ENCODE measurements around the gene MYCBP2. TPM values are rescaled to one million over a fixed set of nuclear protein-coding genes. Genes with fewer than 3 reads are reported as not detected.

Gene MYCBP2
- total RNA-seq, 1 donor from 2014 or later = 233 TPM

DNA sequence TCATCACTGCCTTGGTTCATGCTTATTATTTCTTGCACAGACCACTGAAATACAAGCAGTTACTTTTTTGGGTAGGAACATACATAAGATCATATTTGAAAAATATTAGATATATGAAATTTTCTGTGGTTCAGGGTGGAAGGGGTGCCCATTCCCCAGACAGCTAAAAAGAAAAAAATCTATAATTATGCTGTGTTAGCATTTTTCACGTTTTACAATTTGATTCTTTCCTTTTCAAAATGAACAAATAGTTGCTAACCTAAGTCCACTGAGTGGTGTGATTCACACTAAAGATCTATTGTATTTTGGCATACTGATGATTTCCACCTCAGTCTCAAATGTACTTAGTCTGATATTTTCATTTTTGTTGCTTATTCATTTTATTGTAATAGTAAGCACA is 233.2 kb downstream of the MYCBP2 start:
- Mint-ChIP-seq H3K9me3 (ENCODE audit: unreplicated experiment) (no peaks in the 10 kb centered on the region), H3K36me3 (ENCODE audit: unreplicated experiment) (peaks cover 8% of the 10 kb centered on the region), H3K4me1 (ENCODE audit: low read depth, unreplicated experiment) (peaks cover 2% of the 10 kb centered on the region), H3K27ac (ENCODE audit: unreplicated experiment) (no peak overlapping the region), H3K27me3 (ENCODE audit: unreplicated experiment) (no peaks in the 10 kb centered on the region), H3K4me3 (ENCODE audit: unreplicated experiment) (no peak overlapping the region)
- TF ChIP-seq, protein P1, sequence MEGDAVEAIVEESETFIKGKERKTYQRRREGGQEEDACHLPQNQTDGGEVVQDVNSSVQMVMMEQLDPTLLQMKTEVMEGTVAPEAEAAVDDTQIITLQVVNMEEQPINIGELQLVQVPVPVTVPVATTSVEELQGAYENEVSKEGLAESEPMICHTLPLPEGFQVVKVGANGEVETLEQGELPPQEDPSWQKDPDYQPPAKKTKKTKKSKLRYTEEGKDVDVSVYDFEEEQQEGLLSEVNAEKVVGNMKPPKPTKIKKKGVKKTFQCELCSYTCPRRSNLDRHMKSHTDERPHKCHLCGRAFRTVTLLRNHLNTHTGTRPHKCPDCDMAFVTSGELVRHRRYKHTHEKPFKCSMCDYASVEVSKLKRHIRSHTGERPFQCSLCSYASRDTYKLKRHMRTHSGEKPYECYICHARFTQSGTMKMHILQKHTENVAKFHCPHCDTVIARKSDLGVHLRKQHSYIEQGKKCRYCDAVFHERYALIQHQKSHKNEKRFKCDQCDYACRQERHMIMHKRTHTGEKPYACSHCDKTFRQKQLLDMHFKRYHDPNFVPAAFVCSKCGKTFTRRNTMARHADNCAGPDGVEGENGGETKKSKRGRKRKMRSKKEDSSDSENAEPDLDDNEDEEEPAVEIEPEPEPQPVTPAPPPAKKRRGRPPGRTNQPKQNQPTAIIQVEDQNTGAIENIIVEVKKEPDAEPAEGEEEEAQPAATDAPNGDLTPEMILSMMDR (IDR thresholded peaks at IDR 0.05; ENCODE audit: partially characterized antibody, unreplicated experiment) = no peak
- no peak for DNase-seq

DNA sequence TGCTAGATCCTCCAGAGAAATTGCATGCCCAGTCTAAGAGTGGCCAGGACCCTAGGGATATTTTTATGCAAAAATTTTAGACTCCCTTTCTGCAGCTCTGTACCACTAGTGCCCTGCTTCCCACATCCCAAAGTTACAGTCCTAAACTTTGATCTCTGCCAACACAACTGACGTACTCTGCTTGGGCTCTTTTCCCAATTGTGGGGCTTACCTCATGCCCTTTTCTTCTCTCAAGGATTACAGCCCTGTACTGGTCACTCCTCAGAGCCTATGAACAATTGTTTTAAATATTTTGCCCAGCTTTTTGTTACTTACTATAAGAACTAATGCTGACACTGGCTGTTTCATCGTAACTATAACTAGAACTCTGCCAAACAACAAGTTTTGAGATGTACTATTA is 242.1 kb downstream of the MYCBP2 start:
- TF ChIP-seq, protein P1 (IDR thresholded peaks at IDR 0.05; ENCODE audit: partially characterized antibody, unreplicated experiment) = no peak
- Mint-ChIP-seq H3K27ac (ENCODE audit: unreplicated experiment) (no peak overlapping the region), H3K4me3 (ENCODE audit: unreplicated experiment) (no peak overlapping the region), H3K36me3 (ENCODE audit: unreplicated experiment) (peaks cover 5% of the 10 kb centered on the region), H3K4me1 (ENCODE audit: low read depth, unreplicated experiment) (no peaks in the 10 kb centered on the region), H3K27me3 (ENCODE audit: unreplicated experiment) (no peaks in the 10 kb centered on the region), H3K9me3 (ENCODE audit: unreplicated experiment) (no peaks in the 10 kb centered on the region)
- DNase-seq = no peak

DNA sequence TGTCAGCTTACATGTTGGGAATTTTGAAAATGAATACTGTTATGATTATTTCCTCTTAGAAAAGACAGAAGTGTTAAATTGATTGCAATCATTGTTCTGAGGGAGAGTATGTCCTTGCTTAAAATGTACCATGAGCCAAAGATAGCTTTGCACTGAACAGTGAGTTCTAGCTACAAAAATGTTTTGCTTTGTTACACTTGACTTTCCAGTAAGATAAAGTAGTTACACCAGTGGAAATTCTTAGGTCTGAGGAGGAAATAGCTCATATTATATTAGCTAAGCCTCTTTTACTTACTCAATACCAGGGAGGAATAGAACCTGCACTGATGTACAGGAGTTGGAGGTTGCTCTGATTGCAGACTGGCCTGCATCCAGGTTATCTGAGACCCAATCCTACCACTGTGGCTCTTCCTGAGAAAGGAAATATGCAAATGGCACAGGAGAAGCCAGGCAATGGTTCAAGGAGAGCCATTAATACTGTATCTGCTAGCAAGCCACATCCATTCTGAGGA is 246.9 kb downstream of the MYCBP2 start:
- Mint-ChIP-seq H3K9me3 (ENCODE audit: unreplicated experiment) (no peaks in the 10 kb centered on the region), H3K4me3 (ENCODE audit: unreplicated experiment) (no peak overlapping the region), H3K36me3 (ENCODE audit: unreplicated experiment) (no peaks in the 10 kb centered on the region), H3K27me3 (ENCODE audit: unreplicated experiment) (peaks cover 2% of the 10 kb centered on the region), H3K4me1 (ENCODE audit: low read depth, unreplicated experiment) (no peaks in the 10 kb centered on the region), H3K27ac (ENCODE audit: unreplicated experiment) (no peak overlapping the region)
- TF ChIP-seq, protein P1 (IDR thresholded peaks at IDR 0.05; ENCODE audit: partially characterized antibody, unreplicated experiment) = no peak
- DNase-seq = no peak

DNA sequence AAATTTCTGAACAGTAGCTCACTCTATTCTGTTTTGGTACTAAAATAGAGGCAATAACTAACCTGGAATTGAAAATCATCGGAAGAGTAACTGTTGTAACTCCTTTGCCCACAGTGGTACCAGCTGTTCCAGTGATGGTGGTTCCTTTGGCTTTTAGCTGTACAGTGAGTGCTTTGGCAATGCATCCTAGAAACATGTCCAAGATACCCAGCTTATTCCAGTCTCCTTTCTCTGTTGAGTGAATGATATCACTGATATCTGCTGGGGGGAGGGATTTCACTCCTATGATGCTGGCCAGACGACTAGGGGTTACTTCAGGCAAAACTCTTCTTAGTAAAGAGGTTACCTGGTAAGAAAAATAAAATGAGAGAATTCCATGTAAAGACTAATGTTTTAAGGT is 259.4 kb downstream of the MYCBP2 start:
- TF ChIP-seq, protein P1 (IDR thresholded peaks at IDR 0.05; ENCODE audit: partially characterized antibody, unreplicated experiment) = no peak
- H3K27me3 Mint-ChIP-seq (ENCODE audit: unreplicated experiment) = no peaks in the 10 kb centered on the region
- no peak for DNase-seq
- H3K4me3 Mint-ChIP-seq (ENCODE audit: unreplicated experiment) = no peak overlapping the region
- no peak overlapping the region for H3K27ac Mint-ChIP-seq (ENCODE audit: unreplicated experiment)
- H3K36me3 Mint-ChIP-seq (ENCODE audit: unreplicated experiment) = no peaks in the 10 kb centered on the region
- no peaks in the 10 kb centered on the region for H3K4me1 Mint-ChIP-seq (ENCODE audit: low read depth, unreplicated experiment)
- H3K9me3 Mint-ChIP-seq (ENCODE audit: unreplicated experiment) = no peaks in the 10 kb centered on the region

DNA sequence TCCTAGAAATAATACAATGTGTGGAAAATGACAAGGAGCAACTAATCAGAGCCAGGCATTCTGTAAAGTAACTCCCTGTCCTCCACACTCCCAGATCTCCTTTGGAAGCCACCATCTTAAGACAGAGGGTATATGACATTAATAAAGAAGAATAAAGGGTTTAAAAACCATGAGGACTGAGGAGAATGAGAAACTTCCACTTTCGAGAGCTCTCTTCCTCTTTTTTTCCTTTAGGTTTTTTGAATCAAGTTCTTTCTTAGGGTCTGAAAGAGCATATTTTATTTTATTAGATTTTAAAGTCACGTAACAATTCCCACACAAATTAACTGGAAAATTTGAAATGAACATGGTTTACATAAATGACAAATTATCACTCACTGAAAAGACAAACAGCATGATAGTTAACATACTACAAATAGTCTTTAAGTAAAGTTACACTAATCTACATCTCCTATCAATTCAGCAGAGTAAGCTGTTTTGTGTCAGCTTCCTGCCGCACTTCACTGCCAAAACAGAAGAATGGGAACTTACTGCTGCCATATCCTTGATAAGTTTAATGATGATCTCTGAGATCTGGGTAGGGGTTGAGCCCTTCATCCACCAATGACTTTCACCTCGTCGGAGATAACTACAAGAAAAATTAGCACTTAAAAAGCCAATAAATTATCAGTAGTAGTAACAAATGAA is 261.3 kb downstream of the MYCBP2 start:
- Mint-ChIP-seq H3K4me1 (ENCODE audit: low read depth, unreplicated experiment) (no peaks in the 10 kb centered on the region), H3K27ac (ENCODE audit: unreplicated experiment) (no peak overlapping the region), H3K4me3 (ENCODE audit: unreplicated experiment) (no peak overlapping the region), H3K9me3 (ENCODE audit: unreplicated experiment) (no peaks in the 10 kb centered on the region), H3K27me3 (ENCODE audit: unreplicated experiment) (no peaks in the 10 kb centered on the region), H3K36me3 (ENCODE audit: unreplicated experiment) (no peaks in the 10 kb centered on the region)
- TF ChIP-seq, protein P1 (IDR thresholded peaks at IDR 0.05; ENCODE audit: partially characterized antibody, unreplicated experiment) = no peak
- no peak for DNase-seq
